ENCODE data around the gene HPCAL1. TPM values are rescaled to one million over a fixed set of nuclear protein-coding genes. Genes with fewer than 3 reads are reported as not detected.

The HPCAL1 gene
- total RNA-seq, result 69.6 and 71.6 TPM in 2 replicates

DNA sequence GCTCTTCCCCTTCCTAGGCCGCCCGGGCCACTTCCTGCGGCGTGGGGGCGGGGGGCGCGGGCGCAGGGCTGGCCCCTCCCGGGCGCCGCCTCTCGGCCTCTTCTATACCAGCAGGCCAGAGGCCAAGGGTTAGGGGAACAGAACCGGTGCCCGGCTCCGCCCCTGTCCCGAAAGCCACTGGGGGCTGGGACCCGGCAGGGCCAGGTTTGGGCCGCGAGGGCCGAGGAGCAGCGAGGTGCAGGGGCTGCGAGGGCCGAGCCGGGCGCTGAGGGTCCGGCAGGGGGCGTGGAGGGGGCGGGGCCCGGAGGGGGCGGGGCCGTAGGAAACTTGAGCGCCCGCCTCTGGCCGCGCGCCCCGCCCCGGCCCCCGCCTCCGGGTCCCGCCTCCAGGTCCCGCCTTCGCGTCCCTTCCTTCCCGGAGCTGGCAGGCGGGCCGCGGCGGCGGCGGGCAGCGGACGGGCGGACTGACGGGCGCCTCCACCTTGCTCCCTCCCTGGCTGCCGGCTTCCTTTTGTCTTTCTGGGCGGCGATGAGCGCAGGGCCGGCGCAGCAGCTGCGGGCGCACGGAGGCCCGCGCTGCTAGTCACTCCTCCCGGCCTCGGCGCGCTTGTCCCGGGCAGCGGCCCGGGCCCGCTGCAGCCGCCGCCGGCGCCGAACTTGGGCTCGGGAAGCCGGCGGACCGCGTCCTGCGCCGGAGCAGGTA, at the start of gene HPCAL1:
Gene HPCAL1, plus strand, starts transcription at position 426 of the 702 bp plus-strand sequence. CDS start 116,854 bp downstream, outside the sequence.

GRCh38 chr2:10447895-10448575, 145.3 kb downstream of the HPCAL1 start, which contains the start of gene ODC1:
Gene ODC1 (minus strand): TSS chr2:10448327. CDS start chr2:10445032, 3,295 bp downstream.

Small RNA genes within 50 kb of the gene (small RNA-seq; reads per million reads assigned to genes)
- not detected for gene RF00432
- gene RN7SL66P, result not detected
- gene SNORA80B, result 42.2 reads per million, percentile 98 among the genes with 10 or more reads in this experiment

Other genes with a start within 250 kb of the HPCAL1 start
- gene CYS1, start 222.5 kb upstream of the HPCAL1 start, total RNA-seq, result 0.33 TPM in 1 of 2 replicates, not detected in the other
- 40.2 and 59.2 TPM in 2 replicates for gene RRM2, start 180.2 kb upstream of the HPCAL1 start, total RNA-seq
- 176 and 234 TPM in 2 replicates for gene ODC1, start 145.4 kb downstream of the HPCAL1 start, total RNA-seq

Data from vein endothelial cell (primary cell).